ENCODE data around the gene GATAD2B.
A peak's percentile ranks its signal among the peaks of the same experiment; 100 is the strongest.

The GATAD2B gene

GRCh38 chr1:153961421-153961820 is 38.6 kb upstream of the GATAD2B start:
- peaks cover 18% of the 10 kb centered on the region for H3K36me3 ChIP-seq (ENCODE audit: insufficient read depth, low read length)
- H3K9ac ChIP-seq (ENCODE audit: low read length), result no peak overlapping the region
- H3K9me3 ChIP-seq (ENCODE audit: low read length), result no peaks in the 10 kb centered on the region
- no peaks in the 10 kb centered on the region for H3K27me3 ChIP-seq (ENCODE audit: control insufficient read depth in 1 of 2, insufficient read depth in 2 of 2, low read length in 2 of 2)
- peak overlapping the region in 1 of 2 donors; percentile 79 for H3K4me3 ChIP-seq (ENCODE audit: low read depth in 1 of 2, low read length in 2 of 2)
- peaks cover 57% of the 10 kb centered on the region for H3K4me1 ChIP-seq (ENCODE audit: insufficient read depth, low read length)
- no peak overlapping the region for H3K27ac ChIP-seq (ENCODE audit: low read depth, low read length)

GRCh38 chr1:153960206-153960605 is 37.4 kb upstream of the GATAD2B start:
- Histone ChIP-seq H3K9me3 (ENCODE audit: low read length) (no peaks in the 10 kb centered on the region), H3K4me3 (ENCODE audit: low read depth in 1 of 2, low read length in 2 of 2) (no peak overlapping the region), H3K27ac (ENCODE audit: low read depth, low read length) (peak overlapping the region; percentile 6), H3K27me3 (ENCODE audit: control insufficient read depth in 1 of 2, insufficient read depth in 2 of 2, low read length in 2 of 2) (no peaks in the 10 kb centered on the region), H3K9ac (ENCODE audit: low read length) (no peak overlapping the region), H3K4me1 (ENCODE audit: insufficient read depth, low read length) (peaks cover 60% of the 10 kb centered on the region), H3K36me3 (ENCODE audit: insufficient read depth, low read length) (peaks cover 18% of the 10 kb centered on the region)

- Histone ChIP-seq H3K27me3 (ENCODE audit: control insufficient read depth in 1 of 2, insufficient read depth in 2 of 2, low read length in 2 of 2) (no peaks in the 10 kb centered on the region), H3K9ac (ENCODE audit: low read length) (no peak overlapping the region), H3K4me1 (ENCODE audit: insufficient read depth, low read length) (peaks cover 57% of the 10 kb centered on the region), H3K27ac (ENCODE audit: low read depth, low read length) (peak overlapping the region; percentile 61), H3K36me3 (ENCODE audit: insufficient read depth, low read length) (peaks cover 23% of the 10 kb centered on the region), H3K9me3 (ENCODE audit: low read length) (no peaks in the 10 kb centered on the region), H3K4me3 (ENCODE audit: low read depth in 1 of 2, low read length in 2 of 2) (no peak overlapping the region)
Measured at GRCh38 chr1:153959454-153959853, 36.7 kb upstream of the GATAD2B start.

GRCh38 chr1:153958961-153959260 is 36.1 kb upstream of the GATAD2B start:
- H3K9ac ChIP-seq (ENCODE audit: low read length), result no peak overlapping the region
- H3K4me3 ChIP-seq (ENCODE audit: low read depth in 1 of 2, low read length in 2 of 2), result peak overlapping the region in 1 of 2 donors; percentile 96
- peaks cover 52% of the 10 kb centered on the region for H3K4me1 ChIP-seq (ENCODE audit: insufficient read depth, low read length)
- H3K27ac ChIP-seq (ENCODE audit: low read depth, low read length), result peak overlapping the region; percentile 61
- peaks cover 28% of the 10 kb centered on the region for H3K36me3 ChIP-seq (ENCODE audit: insufficient read depth, low read length)
- H3K27me3 ChIP-seq (ENCODE audit: control insufficient read depth in 1 of 2, insufficient read depth in 2 of 2, low read length in 2 of 2), result no peaks in the 10 kb centered on the region
- no peaks in the 10 kb centered on the region for H3K9me3 ChIP-seq (ENCODE audit: low read length)

- H3K9ac ChIP-seq (ENCODE audit: low read length), result peak within 1 kb of the TSS; percentile 88
- H3K4me1 ChIP-seq (ENCODE audit: insufficient read depth, low read length), result peaks cover 50% of the 10 kb centered on the region
- H3K4me3 ChIP-seq (ENCODE audit: low read depth in 1 of 2, low read length in 2 of 2), result peak within 1 kb of the TSS; percentile 88 to 96
- no peaks in the 10 kb centered on the region for H3K27me3 ChIP-seq (ENCODE audit: control insufficient read depth in 1 of 2, insufficient read depth in 2 of 2, low read length in 2 of 2)
- H3K9me3 ChIP-seq (ENCODE audit: low read length), result no peaks in the 10 kb centered on the region
- peak within 1 kb of the TSS; percentile 87 for H3K27ac ChIP-seq (ENCODE audit: low read depth, low read length)
- peaks cover 34% of the 10 kb centered on the region for H3K36me3 ChIP-seq (ENCODE audit: insufficient read depth, low read length)
Measured at GRCh38 chr1:153958111-153958960, 35.6 kb upstream of the GATAD2B start, which contains the start of gene CRTC2. Gene CRTC2, minus strand, starts transcription at chr1:153958612. Its CDS starts 115 bp downstream, at chr1:153958497.

GRCh38 chr1:153957744-153958110 is 35.0 kb upstream of the GATAD2B start:
- Histone ChIP-seq H3K27me3 (ENCODE audit: control insufficient read depth in 1 of 2, insufficient read depth in 2 of 2, low read length in 2 of 2) (no peaks in the 10 kb centered on the region), H3K36me3 (ENCODE audit: insufficient read depth, low read length) (peaks cover 37% of the 10 kb centered on the region), H3K9me3 (ENCODE audit: low read length) (no peaks in the 10 kb centered on the region), H3K4me1 (ENCODE audit: insufficient read depth, low read length) (peaks cover 48% of the 10 kb centered on the region), H3K4me3 (ENCODE audit: low read depth in 1 of 2, low read length in 2 of 2) (peak overlapping the region; percentile 88 to 96), H3K27ac (ENCODE audit: low read depth, low read length) (peak overlapping the region; percentile 87), H3K9ac (ENCODE audit: low read length) (peak overlapping the region; percentile 88)

- H3K27ac ChIP-seq (ENCODE audit: low read depth, low read length), result peak overlapping the region; percentile 87
- H3K9ac ChIP-seq (ENCODE audit: low read length), result peak overlapping the region; percentile 88
- peaks cover 42% of the 10 kb centered on the region for H3K36me3 ChIP-seq (ENCODE audit: insufficient read depth, low read length)
- no peaks in the 10 kb centered on the region for H3K27me3 ChIP-seq (ENCODE audit: control insufficient read depth in 1 of 2, insufficient read depth in 2 of 2, low read length in 2 of 2)
- no peaks in the 10 kb centered on the region for H3K9me3 ChIP-seq (ENCODE audit: low read length)
- H3K4me1 ChIP-seq (ENCODE audit: insufficient read depth, low read length), result peaks cover 44% of the 10 kb centered on the region
- peak overlapping the region; percentile 88 to 96 for H3K4me3 ChIP-seq (ENCODE audit: low read depth in 1 of 2, low read length in 2 of 2)
Measured at GRCh38 chr1:153956997-153957715, 34.4 kb upstream of the GATAD2B start.

- H3K4me1 ChIP-seq (ENCODE audit: insufficient read depth, low read length), result peaks cover 32% of the 10 kb centered on the region
- H3K9me3 ChIP-seq (ENCODE audit: low read length), result no peaks in the 10 kb centered on the region
- peaks cover 54% of the 10 kb centered on the region for H3K36me3 ChIP-seq (ENCODE audit: insufficient read depth, low read length)
Measured at GRCh38 chr1:153954826-153955225, 32.1 kb upstream of the GATAD2B start.

GRCh38 chr1:153953859-153954365 is 31.1 kb upstream of the GATAD2B start:
- no peak overlapping the region for H3K27ac ChIP-seq (ENCODE audit: low read depth, low read length)
- peaks cover 55% of the 10 kb centered on the region for H3K36me3 ChIP-seq (ENCODE audit: insufficient read depth, low read length)
- no peaks in the 10 kb centered on the region for H3K27me3 ChIP-seq (ENCODE audit: control insufficient read depth in 1 of 2, insufficient read depth in 2 of 2, low read length in 2 of 2)
- H3K9ac ChIP-seq (ENCODE audit: low read length), result no peak overlapping the region
- peaks cover 23% of the 10 kb centered on the region for H3K4me1 ChIP-seq (ENCODE audit: insufficient read depth, low read length)
- no peak overlapping the region for H3K4me3 ChIP-seq (ENCODE audit: low read depth in 1 of 2, low read length in 2 of 2)
- no peaks in the 10 kb centered on the region for H3K9me3 ChIP-seq (ENCODE audit: low read length)

More at GRCh38 chr1:153954826-153955225, 32.1 kb upstream of the GATAD2B start:
- Histone ChIP-seq H3K27me3 (ENCODE audit: control insufficient read depth in 1 of 2, insufficient read depth in 2 of 2, low read length in 2 of 2) (no peaks in the 10 kb centered on the region), H3K27ac (ENCODE audit: low read depth, low read length) (no peak overlapping the region), H3K9ac (ENCODE audit: low read length) (no peak overlapping the region), H3K4me3 (ENCODE audit: low read depth in 1 of 2, low read length in 2 of 2) (no peak overlapping the region)

- Histone ChIP-seq H3K9me3 (ENCODE audit: low read length) (no peaks in the 10 kb centered on the region), H3K27ac (ENCODE audit: low read depth, low read length) (no peak overlapping the region), H3K27me3 (ENCODE audit: control insufficient read depth in 1 of 2, insufficient read depth in 2 of 2, low read length in 2 of 2) (no peaks in the 10 kb centered on the region), H3K9ac (ENCODE audit: low read length) (no peak overlapping the region), H3K4me1 (ENCODE audit: insufficient read depth, low read length) (peaks cover 18% of the 10 kb centered on the region), H3K4me3 (ENCODE audit: low read depth in 1 of 2, low read length in 2 of 2) (no peak overlapping the region), H3K36me3 (ENCODE audit: insufficient read depth, low read length) (peaks cover 73% of the 10 kb centered on the region)
Measured at GRCh38 chr1:153951801-153952200, 29.0 kb upstream of the GATAD2B start.

- Histone ChIP-seq H3K27ac (ENCODE audit: low read depth, low read length) (no peak overlapping the region), H3K36me3 (ENCODE audit: insufficient read depth, low read length) (peaks cover 73% of the 10 kb centered on the region), H3K4me3 (ENCODE audit: low read depth in 1 of 2, low read length in 2 of 2) (no peak overlapping the region), H3K9me3 (ENCODE audit: low read length) (no peaks in the 10 kb centered on the region), H3K9ac (ENCODE audit: low read length) (no peak overlapping the region), H3K4me1 (ENCODE audit: insufficient read depth, low read length) (peaks cover 14% of the 10 kb centered on the region), H3K27me3 (ENCODE audit: control insufficient read depth in 1 of 2, insufficient read depth in 2 of 2, low read length in 2 of 2) (no peaks in the 10 kb centered on the region)
Measured at GRCh38 chr1:153951183-153951582, 28.4 kb upstream of the GATAD2B start.
